ENCODE measurements around the gene GNMT. TPM values are rescaled to one million over a fixed set of nuclear protein-coding genes. Genes with fewer than 3 reads are reported as not detected.

The GNMT gene
- total and polyA plus RNA-seq, 9 of the 15 experiments (the other 6 are each of a cell fraction or from before 2014, with no cell fraction given) = 0.11 to 0.29 (median 0.15) TPM; not detected in 6

DNA sequence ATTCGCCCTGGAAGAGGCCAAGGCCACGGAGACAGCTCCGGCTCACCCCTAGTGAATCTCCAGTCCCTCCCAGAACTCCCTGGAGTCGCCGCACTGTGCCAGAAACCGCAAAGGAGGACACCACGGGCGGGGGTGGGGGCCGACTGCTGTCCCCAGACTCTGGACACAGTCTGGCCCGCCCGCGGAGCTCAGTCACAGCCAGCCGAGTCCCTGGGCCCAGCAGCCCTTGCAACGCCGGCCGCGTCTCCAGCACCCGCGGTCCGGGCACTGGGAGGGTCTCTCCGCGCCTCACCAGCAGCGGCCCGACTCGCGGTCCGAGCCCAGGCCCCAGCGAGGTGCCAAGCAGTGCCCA is 17.9 kb downstream of the GNMT start (continued):
- TF ChIP-seq EGR1 (conservative IDR thresholded peaks at IDR 0.05) (peak; percentile 73), MTF1 (CRISPR knock-in tag; IDR thresholded peaks at IDR 0.05; ENCODE audit: borderline replicate concordance) (no peak), FOXM1 (IDR thresholded peaks at IDR 0.05; ENCODE audit: low read depth) (no peak), FOXM1 (CRISPR knock-in tag; IDR thresholded peaks at IDR 0.05; ENCODE audit: low read depth) (peak; percentile 82), FOXK2 (conservative IDR thresholded peaks at IDR 0.05 in 1 of 2, IDR thresholded peaks at IDR 0.05 in 1 of 2; ENCODE audit: low read depth in 2 of 2) (0 out of 4 replicates have a peak, but pooled peaks of 1 of the 2 experiments have one; percentile 7), ZNF146 (CRISPR knock-in tag; IDR thresholded peaks at IDR 0.05; ENCODE audit: unreplicated experiment) (peak; percentile 28), ARHGAP35 (IDR thresholded peaks at IDR 0.05; ENCODE audit: partially characterized antibody) (no peak), ZNF12 (CRISPR knock-in tag; IDR thresholded peaks at IDR 0.05) (peak; percentile 85; the same call in 1 of the 2 replicates), HMGN3 (IDR thresholded peaks at IDR 0.05; ENCODE audit: borderline replicate concordance, extremely low read depth, insufficient read length, low read depth, low read length) (peak; percentile 42)
- TF ChIP-seq, protein P1, sequence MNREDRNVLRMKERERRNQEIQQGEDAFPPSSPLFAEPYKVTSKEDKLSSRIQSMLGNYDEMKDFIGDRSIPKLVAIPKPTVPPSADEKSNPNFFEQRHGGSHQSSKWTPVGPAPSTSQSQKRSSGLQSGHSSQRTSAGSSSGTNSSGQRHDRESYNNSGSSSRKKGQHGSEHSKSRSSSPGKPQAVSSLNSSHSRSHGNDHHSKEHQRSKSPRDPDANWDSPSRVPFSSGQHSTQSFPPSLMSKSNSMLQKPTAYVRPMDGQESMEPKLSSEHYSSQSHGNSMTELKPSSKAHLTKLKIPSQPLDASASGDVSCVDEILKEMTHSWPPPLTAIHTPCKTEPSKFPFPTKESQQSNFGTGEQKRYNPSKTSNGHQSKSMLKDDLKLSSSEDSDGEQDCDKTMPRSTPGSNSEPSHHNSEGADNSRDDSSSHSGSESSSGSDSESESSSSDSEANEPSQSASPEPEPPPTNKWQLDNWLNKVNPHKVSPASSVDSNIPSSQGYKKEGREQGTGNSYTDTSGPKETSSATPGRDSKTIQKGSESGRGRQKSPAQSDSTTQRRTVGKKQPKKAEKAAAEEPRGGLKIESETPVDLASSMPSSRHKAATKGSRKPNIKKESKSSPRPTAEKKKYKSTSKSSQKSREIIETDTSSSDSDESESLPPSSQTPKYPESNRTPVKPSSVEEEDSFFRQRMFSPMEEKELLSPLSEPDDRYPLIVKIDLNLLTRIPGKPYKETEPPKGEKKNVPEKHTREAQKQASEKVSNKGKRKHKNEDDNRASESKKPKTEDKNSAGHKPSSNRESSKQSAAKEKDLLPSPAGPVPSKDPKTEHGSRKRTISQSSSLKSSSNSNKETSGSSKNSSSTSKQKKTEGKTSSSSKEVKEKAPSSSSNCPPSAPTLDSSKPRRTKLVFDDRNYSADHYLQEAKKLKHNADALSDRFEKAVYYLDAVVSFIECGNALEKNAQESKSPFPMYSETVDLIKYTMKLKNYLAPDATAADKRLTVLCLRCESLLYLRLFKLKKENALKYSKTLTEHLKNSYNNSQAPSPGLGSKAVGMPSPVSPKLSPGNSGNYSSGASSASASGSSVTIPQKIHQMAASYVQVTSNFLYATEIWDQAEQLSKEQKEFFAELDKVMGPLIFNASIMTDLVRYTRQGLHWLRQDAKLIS (CRISPR knock-in tag; IDR thresholded peaks at IDR 0.05) = peak; percentile 87; the same call in 1 of the 2 replicates
- TF ChIP-seq, protein P2, sequence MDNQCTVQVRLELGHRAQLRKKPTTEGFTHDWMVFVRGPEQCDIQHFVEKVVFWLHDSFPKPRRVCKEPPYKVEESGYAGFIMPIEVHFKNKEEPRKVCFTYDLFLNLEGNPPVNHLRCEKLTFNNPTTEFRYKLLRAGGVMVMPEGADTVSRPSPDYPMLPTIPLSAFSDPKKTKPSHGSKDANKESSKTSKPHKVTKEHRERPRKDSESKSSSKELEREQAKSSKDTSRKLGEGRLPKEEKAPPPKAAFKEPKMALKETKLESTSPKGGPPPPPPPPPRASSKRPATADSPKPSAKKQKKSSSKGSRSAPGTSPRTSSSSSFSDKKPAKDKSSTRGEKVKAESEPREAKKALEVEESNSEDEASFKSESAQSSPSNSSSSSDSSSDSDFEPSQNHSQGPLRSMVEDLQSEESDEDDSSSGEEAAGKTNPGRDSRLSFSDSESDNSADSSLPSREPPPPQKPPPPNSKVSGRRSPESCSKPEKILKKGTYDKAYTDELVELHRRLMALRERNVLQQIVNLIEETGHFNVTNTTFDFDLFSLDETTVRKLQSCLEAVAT (IDR thresholded peaks at IDR 0.05) = peak in 1 of 2 experiments; percentile 80; a peak in 2 of 4 replicates
- TF ChIP-seq, protein P3, sequence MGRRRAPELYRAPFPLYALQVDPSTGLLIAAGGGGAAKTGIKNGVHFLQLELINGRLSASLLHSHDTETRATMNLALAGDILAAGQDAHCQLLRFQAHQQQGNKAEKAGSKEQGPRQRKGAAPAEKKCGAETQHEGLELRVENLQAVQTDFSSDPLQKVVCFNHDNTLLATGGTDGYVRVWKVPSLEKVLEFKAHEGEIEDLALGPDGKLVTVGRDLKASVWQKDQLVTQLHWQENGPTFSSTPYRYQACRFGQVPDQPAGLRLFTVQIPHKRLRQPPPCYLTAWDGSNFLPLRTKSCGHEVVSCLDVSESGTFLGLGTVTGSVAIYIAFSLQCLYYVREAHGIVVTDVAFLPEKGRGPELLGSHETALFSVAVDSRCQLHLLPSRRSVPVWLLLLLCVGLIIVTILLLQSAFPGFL (CRISPR knock-in tag; IDR thresholded peaks at IDR 0.05) = 0 out of 2 replicates have a peak, but pooled peaks have one; percentile 29
- TF ChIP-seq, protein P4, sequence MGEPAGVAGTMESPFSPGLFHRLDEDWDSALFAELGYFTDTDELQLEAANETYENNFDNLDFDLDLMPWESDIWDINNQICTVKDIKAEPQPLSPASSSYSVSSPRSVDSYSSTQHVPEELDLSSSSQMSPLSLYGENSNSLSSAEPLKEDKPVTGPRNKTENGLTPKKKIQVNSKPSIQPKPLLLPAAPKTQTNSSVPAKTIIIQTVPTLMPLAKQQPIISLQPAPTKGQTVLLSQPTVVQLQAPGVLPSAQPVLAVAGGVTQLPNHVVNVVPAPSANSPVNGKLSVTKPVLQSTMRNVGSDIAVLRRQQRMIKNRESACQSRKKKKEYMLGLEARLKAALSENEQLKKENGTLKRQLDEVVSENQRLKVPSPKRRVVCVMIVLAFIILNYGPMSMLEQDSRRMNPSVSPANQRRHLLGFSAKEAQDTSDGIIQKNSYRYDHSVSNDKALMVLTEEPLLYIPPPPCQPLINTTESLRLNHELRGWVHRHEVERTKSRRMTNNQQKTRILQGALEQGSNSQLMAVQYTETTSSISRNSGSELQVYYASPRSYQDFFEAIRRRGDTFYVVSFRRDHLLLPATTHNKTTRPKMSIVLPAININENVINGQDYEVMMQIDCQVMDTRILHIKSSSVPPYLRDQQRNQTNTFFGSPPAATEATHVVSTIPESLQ (CRISPR knock-in tag; IDR thresholded peaks at IDR 0.05) = peak; percentile 89; the same call in 1 of the 2 replicates
- TF ChIP-seq, protein P5, sequence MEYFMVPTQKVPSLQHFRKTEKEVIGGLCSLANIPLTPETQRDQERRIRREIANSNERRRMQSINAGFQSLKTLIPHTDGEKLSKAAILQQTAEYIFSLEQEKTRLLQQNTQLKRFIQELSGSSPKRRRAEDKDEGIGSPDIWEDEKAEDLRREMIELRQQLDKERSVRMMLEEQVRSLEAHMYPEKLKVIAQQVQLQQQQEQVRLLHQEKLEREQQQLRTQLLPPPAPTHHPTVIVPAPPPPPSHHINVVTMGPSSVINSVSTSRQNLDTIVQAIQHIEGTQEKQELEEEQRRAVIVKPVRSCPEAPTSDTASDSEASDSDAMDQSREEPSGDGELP (CRISPR knock-in tag; IDR thresholded peaks at IDR 0.05; ENCODE audit: borderline replicate concordance) = 0 out of 2 replicates have a peak, but pooled peaks have one; percentile 9
- TF ChIP-seq, protein P6, sequence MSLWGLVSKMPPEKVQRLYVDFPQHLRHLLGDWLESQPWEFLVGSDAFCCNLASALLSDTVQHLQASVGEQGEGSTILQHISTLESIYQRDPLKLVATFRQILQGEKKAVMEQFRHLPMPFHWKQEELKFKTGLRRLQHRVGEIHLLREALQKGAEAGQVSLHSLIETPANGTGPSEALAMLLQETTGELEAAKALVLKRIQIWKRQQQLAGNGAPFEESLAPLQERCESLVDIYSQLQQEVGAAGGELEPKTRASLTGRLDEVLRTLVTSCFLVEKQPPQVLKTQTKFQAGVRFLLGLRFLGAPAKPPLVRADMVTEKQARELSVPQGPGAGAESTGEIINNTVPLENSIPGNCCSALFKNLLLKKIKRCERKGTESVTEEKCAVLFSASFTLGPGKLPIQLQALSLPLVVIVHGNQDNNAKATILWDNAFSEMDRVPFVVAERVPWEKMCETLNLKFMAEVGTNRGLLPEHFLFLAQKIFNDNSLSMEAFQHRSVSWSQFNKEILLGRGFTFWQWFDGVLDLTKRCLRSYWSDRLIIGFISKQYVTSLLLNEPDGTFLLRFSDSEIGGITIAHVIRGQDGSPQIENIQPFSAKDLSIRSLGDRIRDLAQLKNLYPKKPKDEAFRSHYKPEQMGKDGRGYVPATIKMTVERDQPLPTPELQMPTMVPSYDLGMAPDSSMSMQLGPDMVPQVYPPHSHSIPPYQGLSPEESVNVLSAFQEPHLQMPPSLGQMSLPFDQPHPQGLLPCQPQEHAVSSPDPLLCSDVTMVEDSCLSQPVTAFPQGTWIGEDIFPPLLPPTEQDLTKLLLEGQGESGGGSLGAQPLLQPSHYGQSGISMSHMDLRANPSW (CRISPR knock-in tag; IDR thresholded peaks at IDR 0.05) = no peak

All from K562 (cell line).